ENCODE measurements around the gene RICTOR.

- TF ChIP-seq, protein P1, sequence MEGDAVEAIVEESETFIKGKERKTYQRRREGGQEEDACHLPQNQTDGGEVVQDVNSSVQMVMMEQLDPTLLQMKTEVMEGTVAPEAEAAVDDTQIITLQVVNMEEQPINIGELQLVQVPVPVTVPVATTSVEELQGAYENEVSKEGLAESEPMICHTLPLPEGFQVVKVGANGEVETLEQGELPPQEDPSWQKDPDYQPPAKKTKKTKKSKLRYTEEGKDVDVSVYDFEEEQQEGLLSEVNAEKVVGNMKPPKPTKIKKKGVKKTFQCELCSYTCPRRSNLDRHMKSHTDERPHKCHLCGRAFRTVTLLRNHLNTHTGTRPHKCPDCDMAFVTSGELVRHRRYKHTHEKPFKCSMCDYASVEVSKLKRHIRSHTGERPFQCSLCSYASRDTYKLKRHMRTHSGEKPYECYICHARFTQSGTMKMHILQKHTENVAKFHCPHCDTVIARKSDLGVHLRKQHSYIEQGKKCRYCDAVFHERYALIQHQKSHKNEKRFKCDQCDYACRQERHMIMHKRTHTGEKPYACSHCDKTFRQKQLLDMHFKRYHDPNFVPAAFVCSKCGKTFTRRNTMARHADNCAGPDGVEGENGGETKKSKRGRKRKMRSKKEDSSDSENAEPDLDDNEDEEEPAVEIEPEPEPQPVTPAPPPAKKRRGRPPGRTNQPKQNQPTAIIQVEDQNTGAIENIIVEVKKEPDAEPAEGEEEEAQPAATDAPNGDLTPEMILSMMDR (IDR thresholded peaks at IDR 0.05): no peak
- no peak for TF ChIP-seq EZH2phosphoT487 (IDR thresholded peaks at IDR 0.05)
- TF ChIP-seq EZH2 (IDR thresholded peaks at IDR 0.05): no peak
These were observed 75.2 kb downstream of the RICTOR start for GRCh38 chr5:38999037-38999436.

Data from neural progenitor cell (in vitro differentiated cells).